Lower leg skin (tissue), 4 donors: ENCODE results near the gene CRYGC. TPM values are rescaled to one million over a fixed set of nuclear protein-coding genes. Genes with fewer than 3 reads are reported as not detected.
"Not testable (repeated sequence)": the region's sequence is repeated elsewhere in the genome, so short reads cannot be mapped to it uniquely, and the experiment has no call there.

ENCODE experiments used
- DNase-seq, 2 donors: peaks; one replicate each; pipeline ENCODE4 v3.0.0-alpha.2; 2019; ENCODE audit warnings: low spot score in 2 of 2
- H3K4me3 ChIP-seq: fragments of 200-600 bp; sonication (generic); 2 replicates; pipeline ENCODE4 v1.5.1; 2017; ENCODE audit warnings: mild to moderate bottlenecking, low read depth; ENCODE audit not compliant: poor library complexity, severe bottlenecking
- POLR2A ChIP-seq, 2 donors: fragments of 450-650 bp; IDR thresholded peaks; one replicate each; pipeline ENCODE4 v1.6.1; 2016 to 2017; ENCODE audit warnings: antibody characterized with exemption in 2 of 2, mild to moderate bottlenecking in 1 of 2, moderate library complexity in 1 of 2
- WGBS, 2 donors: methylation state at CpG; one replicate each; pipeline ENCODE4 v1.1.5; 2018; 5-methylcytosine and 5-hydroxymethylcytosine counted together
- intact Hi-C: fragments of 100-400 bp; cut with DNase I; formaldehyde crosslinking; loops from one replicate; pipeline ENCODE4 v1.15.0; 2023; ENCODE audit warnings: low total_unique reads
- total RNA-seq, 4 donors: library from RNA; depleted of rRNA; stranded (reverse); fragments of >200 nt; gene quantifications; one replicate each; pipeline ENCODE4 v1.1.0, GENCODE V29; 2016
- TF ChIP-seq, protein P1 (sequence below), 3 donors: fragments of 450-650 bp; IDR thresholded peaks; one replicate each; pipeline ENCODE4 v1.5.1; 2016; ENCODE audit warnings: antibody characterized with exemption in 3 of 3, mild to moderate bottlenecking in 3 of 3, moderate library complexity in 2 of 3

The CRYGC gene
- total RNA-seq, 4 donors from 2014 or later: not detected

DNA sequence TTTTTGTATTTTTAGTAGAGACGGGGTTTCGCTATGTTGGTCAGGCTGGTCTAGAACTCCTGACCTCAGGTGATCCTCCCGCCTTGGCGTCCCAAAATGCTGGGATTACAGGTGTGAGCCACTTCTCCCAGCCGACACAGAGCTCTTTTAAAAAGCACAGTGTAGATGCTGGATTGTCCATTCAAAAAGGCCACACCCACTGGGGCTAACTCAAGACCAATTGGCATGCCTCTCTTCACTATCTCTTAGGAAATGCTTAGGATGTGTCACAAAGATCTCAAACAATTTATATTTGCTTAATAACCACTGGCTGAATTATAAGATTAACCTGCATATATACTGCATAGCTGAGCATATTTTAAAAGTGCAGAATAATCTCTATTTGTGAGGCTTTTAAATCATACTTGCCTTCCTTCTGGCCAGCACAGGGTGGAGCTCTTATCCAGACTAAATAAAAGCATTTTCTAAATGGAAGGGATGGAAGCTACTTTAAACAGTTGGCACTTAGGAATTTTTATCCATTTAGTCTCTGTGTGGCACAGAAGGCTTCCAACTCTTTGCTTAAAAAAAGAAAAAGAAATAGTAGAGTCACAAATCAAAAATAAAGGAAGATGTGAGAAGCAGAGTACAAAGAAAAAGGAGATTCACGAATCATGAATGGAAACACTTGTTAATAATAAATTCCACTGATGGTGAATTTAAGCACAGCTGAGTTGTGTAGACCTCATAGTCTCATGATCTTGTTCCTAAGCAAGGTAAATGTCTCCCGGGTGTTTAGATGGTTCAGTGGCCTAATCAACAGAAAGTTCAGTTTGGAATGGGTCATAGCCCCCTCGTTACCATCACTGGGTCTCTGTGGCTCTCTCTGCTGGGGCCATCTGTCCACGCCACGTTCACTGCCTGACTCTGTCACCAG lies 27.7 kb downstream of the CRYGC start:
- WGBS, 2 donors: 58 to 62% methylated on average over 10 of the region's 10 CpGs
- TF ChIP-seq POLR2A (IDR thresholded peaks at IDR 0.05): no peak
- TF ChIP-seq, protein P1, sequence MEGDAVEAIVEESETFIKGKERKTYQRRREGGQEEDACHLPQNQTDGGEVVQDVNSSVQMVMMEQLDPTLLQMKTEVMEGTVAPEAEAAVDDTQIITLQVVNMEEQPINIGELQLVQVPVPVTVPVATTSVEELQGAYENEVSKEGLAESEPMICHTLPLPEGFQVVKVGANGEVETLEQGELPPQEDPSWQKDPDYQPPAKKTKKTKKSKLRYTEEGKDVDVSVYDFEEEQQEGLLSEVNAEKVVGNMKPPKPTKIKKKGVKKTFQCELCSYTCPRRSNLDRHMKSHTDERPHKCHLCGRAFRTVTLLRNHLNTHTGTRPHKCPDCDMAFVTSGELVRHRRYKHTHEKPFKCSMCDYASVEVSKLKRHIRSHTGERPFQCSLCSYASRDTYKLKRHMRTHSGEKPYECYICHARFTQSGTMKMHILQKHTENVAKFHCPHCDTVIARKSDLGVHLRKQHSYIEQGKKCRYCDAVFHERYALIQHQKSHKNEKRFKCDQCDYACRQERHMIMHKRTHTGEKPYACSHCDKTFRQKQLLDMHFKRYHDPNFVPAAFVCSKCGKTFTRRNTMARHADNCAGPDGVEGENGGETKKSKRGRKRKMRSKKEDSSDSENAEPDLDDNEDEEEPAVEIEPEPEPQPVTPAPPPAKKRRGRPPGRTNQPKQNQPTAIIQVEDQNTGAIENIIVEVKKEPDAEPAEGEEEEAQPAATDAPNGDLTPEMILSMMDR (IDR thresholded peaks at IDR 0.05): no peak
- no peak overlapping the region for H3K4me3 ChIP-seq
- no peak for DNase-seq
- intact Hi-C loops: no loop called here

DNA sequence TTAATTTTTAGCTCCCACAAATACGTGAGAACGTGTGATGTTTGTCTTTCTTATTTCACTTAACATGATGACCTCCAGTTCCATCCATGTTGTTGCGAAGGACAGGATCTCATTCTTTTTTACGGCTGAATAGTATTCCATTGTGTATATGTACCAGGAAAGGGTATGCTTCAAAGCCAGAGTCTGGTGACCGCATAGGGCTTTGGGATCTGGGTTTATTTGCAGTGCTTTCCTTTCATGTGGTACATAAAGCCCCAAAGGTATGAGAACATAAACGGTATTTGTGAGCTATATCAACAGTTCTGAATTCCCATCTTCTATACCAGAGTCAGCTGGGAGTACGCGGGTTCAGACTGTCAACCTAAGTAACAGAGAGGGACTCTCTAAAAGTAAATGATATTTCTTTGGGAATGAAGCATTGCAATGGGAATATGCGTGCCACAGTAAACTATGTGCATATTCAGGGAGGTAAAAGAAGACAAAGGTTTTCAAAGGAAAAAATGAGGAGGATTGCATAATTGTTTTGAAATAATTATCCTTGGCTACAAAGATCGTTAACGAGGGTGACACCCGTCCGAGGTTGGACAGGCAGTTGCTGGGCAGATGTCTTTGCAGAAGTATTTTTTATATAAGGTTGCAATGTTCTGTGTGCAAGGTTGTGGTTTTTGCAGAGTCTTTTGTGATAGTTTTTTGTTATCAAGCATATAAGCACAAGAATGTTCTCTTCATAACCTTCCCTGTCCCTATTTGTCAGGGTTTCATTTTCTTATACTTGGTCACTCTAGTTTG lies 29.8 kb downstream of the CRYGC start:
- H3K4me3 ChIP-seq: no peak overlapping the region
- 67 to 70% methylated on average over 13 of the region's 13 CpGs for WGBS, 2 donors
- intact Hi-C loops: no loop called here
- TF ChIP-seq, protein P1 (IDR thresholded peaks at IDR 0.05): no peak
- no peak for TF ChIP-seq POLR2A (IDR thresholded peaks at IDR 0.05)
- no peak for DNase-seq

DNA sequence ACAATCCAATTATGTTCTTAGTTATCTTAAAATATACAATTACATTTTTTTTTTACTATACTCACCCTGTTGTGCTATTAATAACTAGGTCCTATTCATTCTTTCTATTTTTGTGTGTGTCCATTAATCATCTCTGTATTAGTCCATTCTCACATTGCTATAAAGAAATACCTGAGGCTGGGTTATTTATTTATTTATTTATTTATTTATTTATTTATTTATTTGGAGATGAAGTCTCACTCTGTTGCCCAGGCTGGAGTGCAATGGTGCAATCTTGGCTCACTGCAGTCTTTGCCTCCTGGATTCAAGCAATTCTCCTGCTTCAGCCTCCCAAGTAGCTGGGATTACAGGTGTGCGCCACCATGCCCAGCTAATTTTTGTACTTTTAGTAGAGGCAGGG lies 30.9 kb downstream of the CRYGC start:
- DNase-seq, H3K4me3 ChIP-seq, intact Hi-C loops: not testable (repeated sequence)
- 94 to 100% methylated on average over 1 of the region's 1 CpG for WGBS, 2 donors

DNA sequence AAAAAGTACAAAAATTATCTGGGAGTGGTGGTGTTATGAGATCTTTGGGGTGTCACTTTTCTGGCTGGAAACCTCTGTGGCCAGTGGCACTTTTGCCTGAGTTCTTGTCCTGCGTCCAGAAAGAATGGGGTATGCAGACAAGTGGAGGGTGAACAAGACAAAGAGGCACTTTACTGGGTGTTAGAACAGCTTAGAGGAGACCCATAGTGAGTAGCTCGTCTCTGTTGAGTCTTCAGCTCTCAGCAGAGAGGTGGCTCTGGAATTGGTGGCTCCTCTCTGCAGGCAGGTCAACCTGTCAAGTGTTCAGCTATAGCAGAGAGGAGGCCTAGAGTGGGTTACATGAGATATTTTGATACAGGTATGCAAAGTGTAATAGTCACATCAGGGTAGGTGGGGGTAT lies 31.4 kb downstream of the CRYGC start:
- DNase-seq: no peak
- WGBS, 2 donors: 61 to 75% methylated on average over 2 of the region's 2 CpGs

DNA sequence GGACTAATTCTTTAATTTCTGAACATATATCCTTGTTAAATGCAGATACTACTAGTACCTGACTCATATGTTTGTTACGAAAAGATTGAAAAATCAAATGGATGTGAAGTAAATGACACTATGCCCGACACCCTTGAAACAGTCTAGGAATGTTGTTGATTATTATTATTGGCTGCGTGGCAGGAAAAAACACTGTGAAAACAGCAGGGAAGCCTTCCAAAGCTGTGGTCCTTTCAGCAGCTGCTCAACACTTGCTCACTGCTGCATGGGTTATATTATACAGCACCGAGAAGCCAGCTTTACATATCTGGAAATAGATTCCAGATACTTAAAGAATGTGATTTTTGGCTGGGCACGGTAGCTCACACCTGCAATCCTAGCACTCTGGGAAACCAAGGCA lies 31.8 kb downstream of the CRYGC start:
- TF ChIP-seq POLR2A (IDR thresholded peaks at IDR 0.05): no peak
- TF ChIP-seq, protein P1 (IDR thresholded peaks at IDR 0.05): no peak
- H3K4me3 ChIP-seq: no peak overlapping the region
- intact Hi-C loops: no loop called here
- no peak for DNase-seq
- WGBS, 2 donors: 51 to 58% methylated on average over 5 of the region's 5 CpGs

More for the DNA sequence above, 31.4 kb downstream of the CRYGC start:
- intact Hi-C loops: no loop called here
- no peak for TF ChIP-seq POLR2A (IDR thresholded peaks at IDR 0.05)
- TF ChIP-seq, protein P1 (IDR thresholded peaks at IDR 0.05): no peak
- H3K4me3 ChIP-seq: no peak overlapping the region

DNA sequence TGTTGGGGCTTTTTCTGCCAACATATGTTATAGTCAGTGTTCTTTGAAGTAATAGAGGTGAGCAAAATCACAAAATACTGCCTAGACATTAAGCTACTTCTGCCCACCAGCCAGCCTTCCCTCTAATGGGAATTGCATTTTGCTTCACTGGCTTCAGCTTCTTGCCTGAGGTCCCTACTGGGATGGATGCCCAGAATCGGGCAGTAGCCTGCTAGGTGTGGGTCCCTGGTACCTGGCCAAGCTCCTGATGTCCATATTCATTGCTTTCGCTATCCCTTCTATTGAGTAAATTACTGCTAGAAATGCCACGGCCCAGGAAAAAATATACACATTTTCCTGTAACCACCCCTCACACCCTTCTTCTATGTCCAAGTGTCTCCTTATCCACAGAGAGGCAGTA lies 32.3 kb downstream of the CRYGC start:
- TF ChIP-seq, protein P1 (IDR thresholded peaks at IDR 0.05): no peak
- no peak for TF ChIP-seq POLR2A (IDR thresholded peaks at IDR 0.05)
- no peak for DNase-seq
- intact Hi-C loops: no loop called here
- WGBS, 2 donors: 51 to 56% methylated on average over 3 of the region's 3 CpGs
- H3K4me3 ChIP-seq: no peak overlapping the region
